Osteoblast (primary cell): ENCODE results near the gene CHST15. TPM values are rescaled to one million over a fixed set of nuclear protein-coding genes. Genes with fewer than 3 reads are reported as not detected.

ENCODE experiments used
- DNase-seq: peaks from one replicate; pipeline ENCODE4 v3.0.0; 2011; ENCODE audit warnings: low spot score, mixed read lengths; ENCODE audit not compliant: insufficient read length; ENCODE audit errors: missing footprints
- H2AFZ ChIP-seq: 2 replicates; pipeline ENCODE4 v1.6.0; 2011; ENCODE audit warnings: mild to moderate bottlenecking, low read length
- H3K27ac ChIP-seq: 2 replicates; pipeline ENCODE4 v1.5.1; 2011; ENCODE audit warnings: mild to moderate bottlenecking, low read depth, low read length, moderate library complexity
- H3K27me3 ChIP-seq: 2 replicates; pipeline ENCODE4 v1.6.0; 2012; ENCODE audit warnings: mild to moderate bottlenecking, control low read depth, inconsistent platforms, low read length, moderate library complexity; ENCODE audit not compliant: insufficient read depth
- H3K36me3 ChIP-seq: 2 replicates; pipeline ENCODE4 v1.5.1; 2011; ENCODE audit warnings: mild to moderate bottlenecking, low read length, control low read depth, moderate library complexity; ENCODE audit not compliant: insufficient read depth
- H3K4me1 ChIP-seq: 2 replicates; pipeline ENCODE4 v1.5.1; 2011; ENCODE audit warnings: mild to moderate bottlenecking, low read length, control low read depth, moderate library complexity; ENCODE audit not compliant: insufficient read depth
- H3K4me2 ChIP-seq: 2 replicates; pipeline ENCODE4 v1.6.0; 2011; ENCODE audit warnings: mild to moderate bottlenecking, low read length; ENCODE audit not compliant: insufficient read depth
- H3K4me3 ChIP-seq: fragments of 200-600 bp; sonication (generic); 3 replicates; pipeline ENCODE4 v1.5.1; 2012; ENCODE audit warnings: mild to moderate bottlenecking, low read length, inconsistent platforms; ENCODE audit not compliant: insufficient read depth
- H3K79me2 ChIP-seq: 2 replicates; pipeline ENCODE4 v1.6.0; 2012; ENCODE audit warnings: mild to moderate bottlenecking, low read length, control low read depth, inconsistent platforms; ENCODE audit not compliant: insufficient read depth
- H3K9me3 ChIP-seq: 2 replicates; pipeline ENCODE4 v1.5.1; 2011; ENCODE audit warnings: low read depth, low read length, control low read depth
- H4K20me1 ChIP-seq: 2 replicates; pipeline ENCODE4 v1.6.0; 2012; ENCODE audit warnings: mild to moderate bottlenecking, low read length, control low read depth; ENCODE audit not compliant: insufficient read depth
- CTCF ChIP-seq: IDR thresholded peaks from 2 replicates; pipeline ENCODE4 v1.5.1; 2011; ENCODE audit warnings: mild to moderate bottlenecking, low read depth, low read length, moderate library complexity; ENCODE audit errors: extremely low read depth
- total RNA-seq: library from RNA; depleted of rRNA; stranded (reverse); fragments of >200 nt; gene quantifications from 2 replicates; pipeline ENCODE4 v1.2.3, GENCODE V29; 2012

The CHST15 gene
- total RNA-seq, 1 donor, result 22.8 TPM

- no peaks in the 10 kb centered on the region for H3K27me3 ChIP-seq
- H2AFZ ChIP-seq, result no peak overlapping the region
- no peak overlapping the region for H3K4me2 ChIP-seq
- H3K79me2 ChIP-seq, result no peaks in the 10 kb centered on the region
- H3K36me3 ChIP-seq, result no peaks in the 10 kb centered on the region
- H3K27ac ChIP-seq, result no peak overlapping the region
- no peaks in the 10 kb centered on the region for H3K9me3 ChIP-seq
- no peak overlapping the region for H3K4me3 ChIP-seq
- DNase-seq, result peak; percentile 48
- TF ChIP-seq CTCF, result no peak
- H3K4me1 ChIP-seq, result peaks cover 16% of the 10 kb centered on the region
- H4K20me1 ChIP-seq, result no peaks in the 10 kb centered on the region
Observed at GRCh38 chr10:124030492-124031110, 62.8 kb downstream of the CHST15 start.

- no peak overlapping the region for H3K27ac ChIP-seq
- H3K4me2 ChIP-seq, result no peak overlapping the region
- H3K79me2 ChIP-seq, result no peaks in the 10 kb centered on the region
- H2AFZ ChIP-seq, result no peak overlapping the region
- peaks cover 16% of the 10 kb centered on the region for H3K4me1 ChIP-seq
- H3K27me3 ChIP-seq, result no peaks in the 10 kb centered on the region
- H4K20me1 ChIP-seq, result no peaks in the 10 kb centered on the region
- DNase-seq, result peak; percentile 39
- H3K9me3 ChIP-seq, result no peaks in the 10 kb centered on the region
- no peak overlapping the region for H3K4me3 ChIP-seq
- no peaks in the 10 kb centered on the region for H3K36me3 ChIP-seq
- no peak for TF ChIP-seq CTCF
Observed at GRCh38 chr10:124030061-124030460, 63.3 kb downstream of the CHST15 start.

- Histone ChIP-seq H3K27me3 (no peaks in the 10 kb centered on the region), H3K4me1 (peaks cover 16% of the 10 kb centered on the region), H3K79me2 (no peaks in the 10 kb centered on the region), H3K4me2 (no peak overlapping the region), H2AFZ (no peak overlapping the region), H3K27ac (no peak overlapping the region), H3K4me3 (no peak overlapping the region), H3K36me3 (no peaks in the 10 kb centered on the region), H3K9me3 (no peaks in the 10 kb centered on the region), H4K20me1 (no peaks in the 10 kb centered on the region)
- TF ChIP-seq CTCF, result no peak
- DNase-seq, result peak; percentile 37
Observed at GRCh38 chr10:124029559-124029958, 63.8 kb downstream of the CHST15 start.

- Histone ChIP-seq H3K79me2 (no peaks in the 10 kb centered on the region), H3K9me3 (no peaks in the 10 kb centered on the region), H3K4me2 (no peak overlapping the region), H3K4me1 (peaks cover 12% of the 10 kb centered on the region), H3K27ac (no peak overlapping the region), H3K27me3 (no peaks in the 10 kb centered on the region), H2AFZ (no peak overlapping the region), H4K20me1 (no peaks in the 10 kb centered on the region), H3K36me3 (no peaks in the 10 kb centered on the region), H3K4me3 (no peak overlapping the region)
- TF ChIP-seq CTCF, result no peak
- DNase-seq, result peak; percentile 66
Observed at GRCh38 chr10:124028700-124029480, 64.5 kb downstream of the CHST15 start.
